IgD-negative memory B cell (primary cell): ENCODE results near the gene ARFGAP2. TPM values are rescaled to one million over a fixed set of nuclear protein-coding genes. Genes with fewer than 3 reads are reported as not detected.
"Not testable (repeated sequence)": the region's sequence is repeated elsewhere in the genome, so short reads cannot be mapped to it uniquely, and the experiment has no call there.

Source experiments
- H3K27ac Mint-ChIP-seq, 3 donors: one replicate each; pipeline ENCODE4 v1.8.0; 2020 to 2022; ENCODE audit warnings: mild to moderate bottlenecking in 3 of 3, mixed read lengths in 3 of 3, moderate library complexity in 1 of 3
- H3K27me3 Mint-ChIP-seq: one replicate; pipeline ENCODE4 v1.8.0; 2021; ENCODE audit warnings: mixed read lengths
- H3K36me3 Mint-ChIP-seq: one replicate; pipeline ENCODE4 v1.8.0; 2020; ENCODE audit warnings: mild to moderate bottlenecking, mixed read lengths
- H3K4me1 Mint-ChIP-seq, 3 donors: one replicate each; pipeline ENCODE4 v1.8.0; 2020 to 2022; ENCODE audit warnings: mixed read lengths in 3 of 3, mild to moderate bottlenecking in 1 of 3
- H3K4me3 Mint-ChIP-seq, 4 donors: one replicate each; pipeline ENCODE4 v1.8.0; 2020 to 2022; ENCODE audit warnings: mild to moderate bottlenecking in 4 of 4, mixed read lengths in 4 of 4, moderate library complexity in 3 of 4
- H3K9me3 Mint-ChIP-seq, 3 donors: one replicate each; pipeline ENCODE4 v1.8.0; 2020 to 2021; ENCODE audit warnings: mixed read lengths in 3 of 3, mild to moderate bottlenecking in 1 of 3
- polyA plus RNA-seq: library from polyadenylated mRNA; unstranded; fragments of 300-500 nt; fragmentation: Illumina TruSeq; gene quantifications from one replicate; pipeline ENCODE4 v1.2.3, GENCODE V29; 2021

Gene ARFGAP2
- polyA plus RNA-seq, 1 donor from 2014 or later: 98.6 TPM

- H3K4me1 Mint-ChIP-seq: no peaks in the 10 kb centered on the region
- H3K4me3 Mint-ChIP-seq: no peak overlapping the region
- H3K36me3 Mint-ChIP-seq: peaks cover 7% of the 10 kb centered on the region
- no peaks in the 10 kb centered on the region for H3K27me3 Mint-ChIP-seq
- no peaks in the 10 kb centered on the region for H3K9me3 Mint-ChIP-seq
- no peak overlapping the region for H3K27ac Mint-ChIP-seq
These were observed 45.5 kb downstream of the ARFGAP2 start for GRCh38 chr11:47131136-47131535.

GRCh38 chr11:47130543-47130942 is 46.1 kb downstream of the ARFGAP2 start:
- no peaks in the 10 kb centered on the region for H3K4me1 Mint-ChIP-seq
- H3K27me3 Mint-ChIP-seq: no peaks in the 10 kb centered on the region
- peaks cover 4% of the 10 kb centered on the region for H3K36me3 Mint-ChIP-seq
- no peak overlapping the region for H3K4me3 Mint-ChIP-seq
- H3K9me3 Mint-ChIP-seq: no peaks in the 10 kb centered on the region
- no peak overlapping the region for H3K27ac Mint-ChIP-seq

GRCh38 chr11:47127213-47127612 is 49.5 kb downstream of the ARFGAP2 start:
- Mint-ChIP-seq H3K27me3 (no peaks in the 10 kb centered on the region), H3K36me3 (peaks cover 2% of the 10 kb centered on the region), H3K4me1 (peaks cover 0 to under 1% (median 0%) of the 10 kb centered on the region in 3 donors), H3K9me3 (no peaks in the 10 kb centered on the region), H3K4me3 (no peak overlapping the region), H3K27ac (peak overlapping the region in 1 of 3 donors; percentile 10)

- no peaks in the 10 kb centered on the region for H3K27me3 Mint-ChIP-seq
- H3K27ac Mint-ChIP-seq: no peak overlapping the region
- no peak overlapping the region for H3K4me3 Mint-ChIP-seq
- H3K36me3 Mint-ChIP-seq: peaks cover 2% of the 10 kb centered on the region
- H3K9me3 Mint-ChIP-seq: no peaks in the 10 kb centered on the region
- H3K4me1 Mint-ChIP-seq: peaks cover 0 to 3% (median 0%) of the 10 kb centered on the region in 3 donors
These were observed 51.6 kb downstream of the ARFGAP2 start for GRCh38 chr11:47125083-47125482.

GRCh38 chr11:47124675-47125074 is 52.0 kb downstream of the ARFGAP2 start:
- Mint-ChIP-seq H3K4me3 (no peak overlapping the region), H3K9me3 (no peaks in the 10 kb centered on the region), H3K27me3 (no peaks in the 10 kb centered on the region), H3K27ac (no peak overlapping the region), H3K4me1 (peaks cover 0 to 3% (median 0%) of the 10 kb centered on the region in 3 donors), H3K36me3 (peaks cover 2% of the 10 kb centered on the region)

GRCh38 chr11:47123094-47123493 is 53.6 kb downstream of the ARFGAP2 start:
- no peak overlapping the region for H3K4me3 Mint-ChIP-seq
- no peaks in the 10 kb centered on the region for H3K27me3 Mint-ChIP-seq
- peaks cover 0 to under 1% (median 0%) of the 10 kb centered on the region in 3 donors for H3K9me3 Mint-ChIP-seq
- peaks cover 0 to 3% (median 0%) of the 10 kb centered on the region in 3 donors for H3K4me1 Mint-ChIP-seq
- H3K27ac Mint-ChIP-seq: no peak overlapping the region
- H3K36me3 Mint-ChIP-seq: no peaks in the 10 kb centered on the region

- Mint-ChIP-seq H3K4me3 (no peak overlapping the region), H3K9me3 (peaks cover 0 to 1% (median 0%) of the 10 kb centered on the region in 3 donors), H3K4me1 (peaks cover 0 to 5% (median 0%) of the 10 kb centered on the region in 3 donors), H3K27me3 (no peaks in the 10 kb centered on the region), H3K36me3 (no peaks in the 10 kb centered on the region), H3K27ac (peak overlapping the region in 1 of 3 donors; percentile 86)
These were observed 54.9 kb downstream of the ARFGAP2 start for GRCh38 chr11:47121731-47122130.

GRCh38 chr11:47121056-47121455 is 55.6 kb downstream of the ARFGAP2 start:
- Mint-ChIP-seq H3K27ac (no peak overlapping the region), H3K36me3 (no peaks in the 10 kb centered on the region), H3K27me3 (no peaks in the 10 kb centered on the region), H3K9me3 (peaks cover 0 to 1% (median 0%) of the 10 kb centered on the region in 3 donors), H3K4me3 (no peak overlapping the region), H3K4me1 (peaks cover 0 to 5% (median 0%) of the 10 kb centered on the region in 3 donors)

GRCh38 chr11:47118958-47119688 is 57.6 kb downstream of the ARFGAP2 start:
- H3K4me1 Mint-ChIP-seq, H3K4me3 Mint-ChIP-seq: not testable (repeated sequence)

More at GRCh38 chr11:47118958-47119688, 57.6 kb downstream of the ARFGAP2 start:
- not testable (repeated sequence) for H3K27ac Mint-ChIP-seq, H3K36me3 Mint-ChIP-seq, H3K27me3 Mint-ChIP-seq, H3K9me3 Mint-ChIP-seq

Other genes with a start within 250 kb of the ARFGAP2 start
- gene CSTPP1, start 240.1 kb downstream of the ARFGAP2 start, polyA plus RNA-seq: 17.5 TPM
- not detected for gene PACSIN3, start 9.6 kb upstream of the ARFGAP2 start, polyA plus RNA-seq
- 30.6 TPM for gene DDB2, start 38.1 kb upstream of the ARFGAP2 start, polyA plus RNA-seq
- 4.2 TPM for gene ACP2, start 71.9 kb upstream of the ARFGAP2 start, polyA plus RNA-seq
- gene NR1H3, start 81.1 kb upstream of the ARFGAP2 start, polyA plus RNA-seq: 9.4 TPM
- 17.5 TPM for gene MADD, start 93.3 kb upstream of the ARFGAP2 start, polyA plus RNA-seq
- not detected for gene MYBPC3, start 175.8 kb upstream of the ARFGAP2 start, polyA plus RNA-seq
- 67.7 TPM for gene SPI1, start 201.7 kb upstream of the ARFGAP2 start, polyA plus RNA-seq
- gene SLC39A13, start 231.7 kb upstream of the ARFGAP2 start, polyA plus RNA-seq: 15.5 TPM
- 101 TPM for gene PSMC3, start 249.6 kb upstream of the ARFGAP2 start, polyA plus RNA-seq